ENCODE results near the gene ATP6V0C.

- TF ChIP-seq HMGA1 (CRISPR knock-in tag; conservative IDR thresholded peaks at IDR 0.05), result no peak
- no peak for TF ChIP-seq POLR2A (IDR thresholded peaks at IDR 0.05; ENCODE audit: insufficient read depth in 1 of 2, low read depth in 2 of 2, low read length in 2 of 2)
- TF ChIP-seq CENPX (CRISPR knock-in tag; IDR thresholded peaks at IDR 0.05), result no peak
- TF ChIP-seq CTCF (CRISPR knock-in tag; IDR thresholded peaks at IDR 0.05), result no peak
- TF ChIP-seq KLF6 (CRISPR knock-in tag; IDR thresholded peaks at IDR 0.05), result no peak
- TF ChIP-seq ZBTB33 (CRISPR knock-in tag; IDR thresholded peaks at IDR 0.05), result no peak
- TF ChIP-seq BCL3 (CRISPR knock-in tag; IDR thresholded peaks at IDR 0.05), result no peak
- no peak for TF ChIP-seq NR2C2 (CRISPR knock-in tag; IDR thresholded peaks at IDR 0.05; ENCODE audit: borderline replicate concordance)
- no peak for TF ChIP-seq ZNF234 (CRISPR knock-in tag; conservative IDR thresholded peaks at IDR 0.05)
These were observed 16.3 kb downstream of the ATP6V0C start for GRCh38 chr16:2529961-2530628.
